HepG2 (cell line): ENCODE results near the gene CAB39. TPM values are rescaled to one million over a fixed set of nuclear protein-coding genes. Genes with fewer than 3 reads are reported as not detected.

Experiments used
- ATAC-seq: fragments of 200-7000 bp; cut with Tn5 transposase; 3 replicates; pipeline ENCODE4 v1.9.1; 2020; ENCODE audit warnings: mild to moderate bottlenecking, moderate library complexity
- BruUV-seq: library from RNA; stranded (reverse); fragments of 400-500 nt; replicated peaks from 2 replicates; lab custom pipeline; 2021; lab: Mats Ljungman, UMichigan
- CTCF ChIA-PET: fragments of 300-600 bp; formaldehyde crosslinking; extraction: SDS; loops from one replicate; lab custom pipeline; 2021; ENCODE audit warnings: low total read pairs, inconsistent platforms, low intra/inter-chr PET ratio; lab: Yijun Ruan, JAX
- POLR2A ChIA-PET: fragments of 350-600 bp; sonication (Branson Sonifier 250); formaldehyde crosslinking; loops from one replicate; lab custom pipeline; 2020; ENCODE audit warnings: antibody characterized with exemption, inconsistent platforms; lab: Yijun Ruan, JAX
- DNase-seq: peaks from one replicate; pipeline ENCODE4 v3.0.0-alpha.2; 2015; ENCODE audit warnings: low spot score
- FAIRE-seq: peaks from 3 replicates; lab custom pipeline; 2011; peaks lifted over from hg19 to GRCh38; lab: Jason Lieb, UNC
- H2AFZ ChIP-seq: one replicate; pipeline ENCODE4 v1.6.1; 2011; ENCODE audit warnings: low read length, inconsistent platforms
- H3K27ac ChIP-seq: fragments of 300-600 bp; 3 replicates; pipeline ENCODE4 v1.8.0; 2011; ENCODE audit warnings: mixed run types, mild to moderate bottlenecking, mixed read lengths, low read length, inconsistent platforms; ENCODE audit not compliant: insufficient read depth; ENCODE audit errors: extremely low read length
- H3K27me3 ChIP-seq, 2 experiments: fragments of 200-600 bp in 1 of 2; 2 replicates in 1 of 2; 3 replicates in 1 of 2; pipeline versions ENCODE4 v1.6.0 to v1.8.0; 2011; ENCODE audit warnings: low read length in 2 of 2, mild to moderate bottlenecking in 2 of 2, moderate library complexity in 2 of 2, inconsistent platforms in 1 of 2; ENCODE audit not compliant: insufficient read depth in 2 of 2, control insufficient read depth in 1 of 2
- H3K36me3 ChIP-seq, 2 experiments: fragments of 200-600 bp in 1 of 2; replicated peaks in 1 of 2; 2 replicates in 1 of 2; 3 replicates in 1 of 2; pipeline versions ENCODE4 v1.5.1 to v1.8.0; 2011; ENCODE audit warnings: low read length in 2 of 2, inconsistent platforms in 1 of 2; ENCODE audit not compliant: insufficient read depth in 2 of 2, control insufficient read depth in 1 of 2
- H3K4me1 ChIP-seq: 2 replicates; pipeline ENCODE4 v1.5.1; 2012; ENCODE audit warnings: low read length, inconsistent platforms; ENCODE audit not compliant: insufficient read depth
- H3K4me2 ChIP-seq: 2 replicates; pipeline ENCODE4 v1.6.0; 2011; ENCODE audit warnings: low read depth, low read length, inconsistent platforms
- H3K4me3 ChIP-seq, 3 experiments: fragments of 200-600 bp in 1 of 3; sonication (generic), shearing (Covaris generic) in 1 of 3; replicated peaks in 1 of 3; 2 replicates each; pipeline ENCODE4 v1.5.1; 2011 to 2016; ENCODE audit warnings: low read length in 3 of 3, inconsistent platforms in 2 of 3, low read depth in 2 of 3, mild to moderate bottlenecking in 2 of 3, control low read depth in 1 of 3, mixed read lengths in 1 of 3; ENCODE audit not compliant: insufficient read depth in 1 of 3
- H3K79me2 ChIP-seq: one replicate; pipeline ENCODE4 v1.6.1; 2011; ENCODE audit warnings: low read length, inconsistent platforms; ENCODE audit not compliant: insufficient read depth
- H3K9ac ChIP-seq: 2 replicates; pipeline ENCODE4 v1.6.0; 2011; ENCODE audit warnings: mild to moderate bottlenecking, low read depth, low read length, inconsistent platforms; ENCODE audit not compliant: insufficient read depth
- H3K9me3 ChIP-seq: 2 replicates; pipeline ENCODE4 v1.5.1; 2012; ENCODE audit warnings: mild to moderate bottlenecking, low read length
- H4K20me1 ChIP-seq: 2 replicates; pipeline ENCODE4 v1.6.0; 2011; ENCODE audit warnings: inconsistent platforms, mild to moderate bottlenecking, low read length, moderate library complexity; ENCODE audit not compliant: insufficient read depth
- BRCA1 ChIP-seq: sonication (generic); formaldehyde crosslinking; IDR thresholded peaks from 2 replicates; pipeline ENCODE4 v1.4.0; 2020; ENCODE audit warnings: missing genetic modification reagents
- CEBPB ChIP-seq: IDR thresholded peaks from 2 replicates; pipeline ENCODE4 v1.6.1; 2011; ENCODE audit warnings: low read depth, low read length, improper control_type of control experiment, borderline replicate concordance
- GTF2F1 ChIP-seq: fragments of 150-350 bp; IDR thresholded peaks from 2 replicates; pipeline ENCODE4 v1.6.1; 2014; ENCODE audit warnings: low read length
- GTF3A ChIP-seq: sonication (generic); formaldehyde crosslinking; conservative IDR thresholded peaks from 2 replicates; pipeline ENCODE4 v1.4.0; 2020; ENCODE audit warnings: mild to moderate bottlenecking, missing genetic modification reagents
- MAFG ChIP-seq: sonication (generic); formaldehyde crosslinking; IDR thresholded peaks from 2 replicates; pipeline ENCODE4 v1.5.1; 2020; ENCODE audit warnings: mild to moderate bottlenecking, missing genetic modification reagents
- NFKBIZ ChIP-seq: IDR thresholded peaks from 2 replicates; pipeline ENCODE4 v1.6.1; 2018; ENCODE audit warnings: missing genetic modification reagents, missing compliant biosample characterization
- YEATS2 ChIP-seq: sonication (generic); formaldehyde crosslinking; IDR thresholded peaks from 2 replicates; pipeline ENCODE4 v1.4.0; 2020; ENCODE audit warnings: missing genetic modification reagents, borderline replicate concordance
- ZIK1 ChIP-seq: sonication (generic); formaldehyde crosslinking; IDR thresholded peaks from 2 replicates; pipeline ENCODE4 v1.5.0; 2020; ENCODE audit warnings: mild to moderate bottlenecking, low read depth, missing genetic modification reagents, borderline replicate concordance
- ZNF761 ChIP-seq: sonication (generic); formaldehyde crosslinking; conservative IDR thresholded peaks from 2 replicates; pipeline ENCODE4 v1.4.0; 2020; ENCODE audit warnings: mild to moderate bottlenecking, missing genetic modification reagents
- ZNF788 ChIP-seq: sonication (generic); formaldehyde crosslinking; IDR thresholded peaks from 2 replicates; pipeline ENCODE4 v1.5.0; 2020; ENCODE audit warnings: mild to moderate bottlenecking, missing genetic modification reagents, borderline replicate concordance
- WGBS: methylation state at CpG from one replicate; pipeline ENCODE4 v1.1.6; 2017; ENCODE audit warnings: low lambda C conversion rate; 5-methylcytosine and 5-hydroxymethylcytosine counted together
- in situ Hi-C: cut with HindIII; loops from 2 replicates; pipeline ENCODE4 v1.10.0; 2017; ENCODE audit warnings: low pct_unique_long_range_greater_than_20kb; ENCODE audit not compliant: extremely low pct_ligation_motif_present
- intact Hi-C: fragments of 100-400 bp; cut with micrococcal nuclease; formaldehyde crosslinking; loops from one replicate; pipeline ENCODE4 v1.10.0; 2022; ENCODE audit not compliant: unreplicated experiment
- polyA plus RNA-seq, 8 experiments: library from polyadenylated mRNA; depleted of rRNA in 3 of 8; stranded (reverse) in 7 of 8; unstranded in 1 of 8; fragments of >200 nt; fragmentation: Illumina TruSeq in 4 of 8; extraction: Trizol in 4 of 8; gene quantifications; 2 replicates each; pipeline versions ENCODE4 v1.2.1 to v1.2.3, GENCODE V29; 2011 to 2016; ENCODE audit warnings: low read depth in 4 of 8, missing spikeins in 1 of 8, mixed read lengths in 1 of 8; ENCODE audit not compliant: insufficient read depth in 1 of 8
- total RNA-seq, 5 experiments: library from RNA; depleted of rRNA; stranded (reverse); fragments of >200 nt; fragmentation: Illumina TruSeq; extraction: Trizol; gene quantifications; 2 replicates each; pipeline ENCODE4 v1.2.3, GENCODE V29; 2016; ENCODE audit warnings: low read depth in 1 of 5
- TF ChIP-seq, protein P1 (sequence below): sonication (generic); formaldehyde crosslinking; conservative IDR thresholded peaks from 2 replicates; pipeline ENCODE4 v1.4.0; 2020; ENCODE audit warnings: missing genetic modification reagents
- TF ChIP-seq, protein P2 (sequence below): sonication (generic); formaldehyde crosslinking; IDR thresholded peaks from 2 replicates; pipeline ENCODE4 v1.5.1; 2020; ENCODE audit warnings: mild to moderate bottlenecking, missing genetic modification reagents, moderate library complexity
- TF ChIP-seq, protein P3 (sequence below): sonication (generic); formaldehyde crosslinking; conservative IDR thresholded peaks from 2 replicates; pipeline ENCODE4 v1.5.0; 2020; ENCODE audit warnings: missing genetic modification reagents

The CAB39 gene
- total and polyA plus RNA-seq, 2 of the 13 experiments (the other 11 are each of a cell fraction or from before 2014, with no cell fraction given): 19.3 to 45.3 TPM

DNA sequence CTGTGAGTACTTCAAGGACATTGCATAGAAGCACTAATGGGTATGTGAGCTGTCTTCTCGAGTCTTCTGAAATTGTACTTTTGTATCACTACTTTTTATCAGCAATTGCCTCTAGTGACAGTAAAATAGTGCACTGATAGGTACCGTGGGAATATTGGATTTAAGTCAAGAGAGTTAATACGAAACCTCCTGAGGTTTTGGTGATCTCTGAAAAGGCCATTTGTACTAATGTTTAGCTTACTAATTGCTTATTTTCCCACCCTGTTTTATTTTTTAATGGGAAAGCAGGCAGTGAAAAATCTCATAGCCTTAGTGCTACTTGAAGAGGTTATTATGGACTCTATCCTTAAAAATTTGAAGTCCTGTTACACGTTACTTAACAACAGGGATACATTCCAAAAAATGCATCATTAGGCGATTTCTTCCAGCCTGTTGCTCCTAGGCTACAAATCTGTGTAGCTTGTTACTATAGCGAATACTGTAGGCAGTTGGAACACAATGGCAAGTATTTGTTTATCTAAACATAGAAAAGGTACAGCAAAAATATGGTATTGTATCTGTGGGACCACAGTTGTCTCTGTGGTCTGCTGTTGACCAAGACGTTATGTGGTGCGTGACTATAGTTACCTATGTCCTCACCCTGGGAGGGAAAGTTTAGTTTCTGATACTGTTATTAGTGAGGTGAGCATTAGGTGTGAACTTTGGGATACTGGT lies 65.9 kb downstream of the CAB39 start (continued):
- TF ChIP-seq MAFG (CRISPR knock-in tag): no peak
- TF ChIP-seq YEATS2: no peak
- TF ChIP-seq, protein P1, sequence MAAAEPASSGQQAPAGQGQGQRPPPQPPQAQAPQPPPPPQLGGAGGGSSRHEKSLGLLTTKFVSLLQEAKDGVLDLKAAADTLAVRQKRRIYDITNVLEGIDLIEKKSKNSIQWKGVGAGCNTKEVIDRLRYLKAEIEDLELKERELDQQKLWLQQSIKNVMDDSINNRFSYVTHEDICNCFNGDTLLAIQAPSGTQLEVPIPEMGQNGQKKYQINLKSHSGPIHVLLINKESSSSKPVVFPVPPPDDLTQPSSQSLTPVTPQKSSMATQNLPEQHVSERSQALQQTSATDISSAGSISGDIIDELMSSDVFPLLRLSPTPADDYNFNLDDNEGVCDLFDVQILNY (CRISPR knock-in tag): no peak
- no peak for TF ChIP-seq ZNF761 (CRISPR knock-in tag)

DNA sequence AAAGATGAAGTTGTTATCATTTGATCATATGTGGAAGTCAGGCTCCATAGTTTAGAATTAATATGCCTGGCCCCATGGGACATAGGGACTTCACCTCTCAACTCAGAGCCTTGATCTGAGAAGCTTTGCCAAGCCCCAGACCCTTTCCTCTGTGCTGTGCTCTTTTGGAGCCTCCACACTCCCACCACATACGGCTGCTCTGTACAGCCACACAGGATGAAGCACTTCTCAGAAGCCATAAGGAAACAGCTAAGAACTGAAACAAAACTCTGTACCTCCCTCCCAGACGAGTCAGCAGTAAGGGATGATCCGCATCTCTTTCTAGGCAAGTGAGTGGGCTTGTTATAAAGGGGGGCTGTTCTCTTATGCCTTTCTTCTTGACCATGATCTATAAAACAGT lies 66.5 kb downstream of the CAB39 start:
- no peak overlapping the region for H3K27ac ChIP-seq
- H3K79me2 ChIP-seq: peaks cover 7% of the 10 kb centered on the region
- TF ChIP-seq ZNF788 (CRISPR knock-in tag) (no peak), GTF3A (CRISPR knock-in tag) (no peak), CEBPB (no peak), ZIK1 (CRISPR knock-in tag) (no peak), GTF2F1 (no peak), NFKBIZ (CRISPR knock-in tag) (no peak), BRCA1 (CRISPR knock-in tag) (no peak)
- TF ChIP-seq, protein P2, sequence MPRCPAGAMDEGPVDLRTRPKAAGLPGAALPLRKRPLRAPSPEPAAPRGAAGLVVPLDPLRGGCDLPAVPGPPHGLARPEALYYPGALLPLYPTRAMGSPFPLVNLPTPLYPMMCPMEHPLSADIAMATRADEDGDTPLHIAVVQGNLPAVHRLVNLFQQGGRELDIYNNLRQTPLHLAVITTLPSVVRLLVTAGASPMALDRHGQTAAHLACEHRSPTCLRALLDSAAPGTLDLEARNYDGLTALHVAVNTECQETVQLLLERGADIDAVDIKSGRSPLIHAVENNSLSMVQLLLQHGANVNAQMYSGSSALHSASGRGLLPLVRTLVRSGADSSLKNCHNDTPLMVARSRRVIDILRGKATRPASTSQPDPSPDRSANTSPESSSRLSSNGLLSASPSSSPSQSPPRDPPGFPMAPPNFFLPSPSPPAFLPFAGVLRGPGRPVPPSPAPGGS (CRISPR knock-in tag): no peak
- TF ChIP-seq, protein P3, sequence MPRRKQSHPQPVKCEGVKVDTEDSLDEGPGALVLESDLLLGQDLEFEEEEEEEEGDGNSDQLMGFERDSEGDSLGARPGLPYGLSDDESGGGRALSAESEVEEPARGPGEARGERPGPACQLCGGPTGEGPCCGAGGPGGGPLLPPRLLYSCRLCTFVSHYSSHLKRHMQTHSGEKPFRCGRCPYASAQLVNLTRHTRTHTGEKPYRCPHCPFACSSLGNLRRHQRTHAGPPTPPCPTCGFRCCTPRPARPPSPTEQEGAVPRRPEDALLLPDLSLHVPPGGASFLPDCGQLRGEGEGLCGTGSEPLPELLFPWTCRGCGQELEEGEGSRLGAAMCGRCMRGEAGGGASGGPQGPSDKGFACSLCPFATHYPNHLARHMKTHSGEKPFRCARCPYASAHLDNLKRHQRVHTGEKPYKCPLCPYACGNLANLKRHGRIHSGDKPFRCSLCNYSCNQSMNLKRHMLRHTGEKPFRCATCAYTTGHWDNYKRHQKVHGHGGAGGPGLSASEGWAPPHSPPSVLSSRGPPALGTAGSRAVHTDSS (CRISPR knock-in tag): no peak
- ATAC-seq (no peak), FAIRE-seq (no peak), DNase-seq (no peak)
- H3K9me3 ChIP-seq: no peaks in the 10 kb centered on the region
- H4K20me1 ChIP-seq: no peaks in the 10 kb centered on the region
- H3K36me3 ChIP-seq: peaks cover 0 to 17% of the 10 kb centered on the region in 2 experiments; a peak in 3 of 5 replicates
- in situ Hi-C loops: no loop called here
- ChIA-PET CTCF (no interaction called here), POLR2A (no interaction called here)
- WGBS: 99% methylated on average over 3 of the region's 3 CpGs
- H3K9ac ChIP-seq: no peak overlapping the region
- no peak overlapping the region for H3K4me3 ChIP-seq
- intact Hi-C loops: no loop called here
- no peak overlapping the region for H3K4me2 ChIP-seq
- BruUV-seq: no TSS peak
- no peak overlapping the region for H2AFZ ChIP-seq
- peaks cover 6% of the 10 kb centered on the region; the same call in 1 of the 2 replicates for H3K4me1 ChIP-seq
- no peaks in the 10 kb centered on the region for H3K27me3 ChIP-seq
